Neural cell (in vitro differentiated cells): ENCODE results near the gene PERM1. TPM values are rescaled to one million over a fixed set of nuclear protein-coding genes. Genes with fewer than 3 reads are reported as not detected.

Experiments
- H2AFZ ChIP-seq: fragments of 200-600, 300-800 bp; sonication (generic), shearing (Covaris generic); 2 replicates; pipeline ENCODE4 v1.6.0; 2014; ENCODE audit warnings: low read depth, mild to moderate bottlenecking, antibody characterized with exemption, low read length, moderate library complexity
- H3F3A ChIP-seq: fragments of 200-600 bp; shearing (Covaris generic); 2 replicates; pipeline ENCODE4 v1.6.1; 2016; ENCODE audit warnings: mild to moderate bottlenecking, moderate library complexity, mixed read lengths, antibody characterized with exemption, low read length; ENCODE audit not compliant: insufficient read depth, poor library complexity, severe bottlenecking
- H3K27ac ChIP-seq: fragments of 200-600, 300-800 bp; sonication (generic), shearing (Covaris generic); 2 replicates; pipeline ENCODE4 v1.5.1; 2014; ENCODE audit warnings: mild to moderate bottlenecking, low read length, moderate library complexity
- H3K27me3 ChIP-seq: fragments of 300-800, 200-600 bp; sonication (generic), shearing (Covaris generic); 2 replicates; pipeline ENCODE4 v1.6.0; 2014; ENCODE audit warnings: mild to moderate bottlenecking, low read depth, low read length, moderate library complexity; ENCODE audit not compliant: insufficient read depth
- H3K36me3 ChIP-seq: fragments of 300-800, 200-600 bp; sonication (generic), shearing (Covaris generic); 2 replicates; pipeline ENCODE4 v1.5.1; 2014; ENCODE audit warnings: mild to moderate bottlenecking, antibody characterized with exemption, low read length, moderate library complexity; ENCODE audit not compliant: insufficient read depth
- H3K4me2 ChIP-seq: fragments of 300-800, 200-600 bp; sonication (generic), shearing (Covaris generic); 2 replicates; pipeline ENCODE4 v1.6.0; 2014; ENCODE audit warnings: mild to moderate bottlenecking, low read length
- H3K4me3 ChIP-seq: fragments of 300-800, 200-600 bp; sonication (generic), shearing (Covaris generic); 2 replicates; pipeline ENCODE4 v1.5.1; 2014; ENCODE audit warnings: mild to moderate bottlenecking, low read length, moderate library complexity
- H3K79me2 ChIP-seq: fragments of 200-600 bp; shearing (Covaris generic); replicated peaks from 2 replicates; pipeline ENCODE4 v1.6.0; 2014; ENCODE audit warnings: mild to moderate bottlenecking, low read length, moderate library complexity; ENCODE audit not compliant: insufficient read depth
- H3K9ac ChIP-seq: fragments of 300-800, 200-600 bp; sonication (generic), shearing (Covaris generic); 2 replicates; pipeline ENCODE4 v1.6.1; 2016; ENCODE audit warnings: mild to moderate bottlenecking, low read length, mixed read lengths
- H3K9me2 ChIP-seq: fragments of 200-600 bp; shearing (Covaris generic); 2 replicates; pipeline ENCODE4 v1.6.1; 2016; ENCODE audit warnings: mild to moderate bottlenecking, low read length, mixed read lengths; ENCODE audit not compliant: insufficient read depth
- H3K9me3 ChIP-seq: fragments of 200-600, 300-800 bp; sonication (generic), shearing (Covaris generic); 2 replicates; pipeline ENCODE4 v1.6.1; 2016; ENCODE audit warnings: mild to moderate bottlenecking, mixed run types, low read length, moderate library complexity, mixed read lengths
- H4K20me1 ChIP-seq: fragments of 200-600 bp; shearing (Covaris generic); 2 replicates; pipeline ENCODE4 v1.6.1; 2016; ENCODE audit warnings: mild to moderate bottlenecking, mixed run types; ENCODE audit not compliant: insufficient read depth
- EP300 ChIP-seq: fragments of 450-650 bp; conservative IDR thresholded peaks from 2 replicates; pipeline ENCODE4 v1.6.1; 2014; ENCODE audit warnings: antibody characterized with exemption, mild to moderate bottlenecking, moderate library complexity; ENCODE audit not compliant: poor library complexity, severe bottlenecking
- EZH2 ChIP-seq: fragments of 200-600, 300-800 bp; shearing (Covaris generic), sonication (generic); IDR thresholded peaks from 2 replicates; pipeline ENCODE4 v1.6.1; 2014; ENCODE audit warnings: antibody characterized with exemption, low read length, borderline replicate concordance, mild to moderate bottlenecking; ENCODE audit not compliant: insufficient read depth, poor library complexity, severe bottlenecking
- MXI1 ChIP-seq: fragments of 450-650 bp; conservative IDR thresholded peaks from 2 replicates; pipeline ENCODE4 v1.6.1; 2014; ENCODE audit warnings: antibody characterized with exemption, mild to moderate bottlenecking; ENCODE audit not compliant: poor library complexity, severe bottlenecking
- POLR2AphosphoS5 ChIP-seq: IDR thresholded peaks from 2 replicates; pipeline ENCODE4 v1.6.1; 2012
- SMC3 ChIP-seq: fragments of 450-650 bp; conservative IDR thresholded peaks from 2 replicates; pipeline ENCODE4 v1.6.1; 2014; ENCODE audit warnings: antibody characterized with exemption, mild to moderate bottlenecking, moderate library complexity; ENCODE audit not compliant: poor library complexity
- TAF1 ChIP-seq: IDR thresholded peaks from 2 replicates; pipeline ENCODE4 v1.6.1; 2012; ENCODE audit warnings: low read depth
- polyA plus RNA-seq: library from polyadenylated mRNA; depleted of rRNA; stranded (reverse); fragments of >200 nt; gene quantifications from 2 replicates; pipeline ENCODE4 v1.2.3, GENCODE V29; 2014
- TF ChIP-seq, protein P1 (sequence below): fragments of 450-650 bp; IDR thresholded peaks from 2 replicates; pipeline ENCODE4 v1.5.1; 2014; ENCODE audit warnings: antibody characterized with exemption, mild to moderate bottlenecking, moderate library complexity; ENCODE audit not compliant: poor library complexity, severe bottlenecking
- TF ChIP-seq, protein P2 (sequence below): IDR thresholded peaks from 2 replicates; pipeline ENCODE4 v1.6.1; 2012; ENCODE audit warnings: borderline replicate concordance

The PERM1 gene
- polyA plus RNA-seq, 1 donor from 2014 or later: not detected

DNA sequence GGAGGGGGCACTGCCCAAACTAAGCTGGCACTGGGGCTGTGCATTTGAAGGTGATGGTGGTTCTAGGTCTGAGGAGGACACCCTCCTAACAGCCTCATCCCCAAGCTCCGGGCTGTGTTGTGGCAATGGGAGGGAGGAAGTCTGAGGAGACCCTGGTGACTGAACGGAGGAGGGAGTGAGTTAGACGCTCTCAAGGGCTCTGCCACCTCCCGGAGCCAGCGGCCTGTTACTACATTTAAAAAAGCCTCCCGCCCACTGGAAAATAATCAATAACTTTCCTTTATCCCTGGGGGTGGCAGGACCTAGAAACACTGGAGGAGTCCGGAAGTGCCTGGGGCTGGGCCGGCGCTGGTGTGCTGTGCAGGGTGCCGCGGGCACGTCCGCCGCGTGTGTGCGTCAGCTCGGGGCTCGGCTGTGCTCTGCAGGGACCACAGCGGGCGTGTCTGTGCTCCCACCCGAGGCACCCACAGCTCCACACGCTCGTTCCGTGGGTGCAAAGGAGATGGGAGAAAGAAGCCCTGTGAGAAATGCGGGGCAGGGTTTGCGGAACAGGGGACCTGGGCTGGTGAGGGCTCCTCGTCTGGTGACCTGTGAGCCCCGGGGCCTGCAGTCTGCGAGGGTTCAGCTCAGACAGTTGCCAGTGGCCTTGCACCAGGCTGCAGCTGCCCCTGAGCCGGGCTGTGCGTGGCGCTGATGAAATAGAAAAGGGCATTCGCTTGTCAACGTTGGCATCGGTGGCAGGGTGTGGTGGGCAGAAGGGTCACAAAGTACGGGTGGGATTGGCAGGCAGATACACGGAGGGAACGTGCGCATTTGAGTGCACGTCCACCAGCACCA, 52.9 kb downstream of the PERM1 start:
- H3K27me3 ChIP-seq: peaks cover 64% of the 10 kb centered on the region
- no peak for TF ChIP-seq EP300
- TF ChIP-seq, protein P1, sequence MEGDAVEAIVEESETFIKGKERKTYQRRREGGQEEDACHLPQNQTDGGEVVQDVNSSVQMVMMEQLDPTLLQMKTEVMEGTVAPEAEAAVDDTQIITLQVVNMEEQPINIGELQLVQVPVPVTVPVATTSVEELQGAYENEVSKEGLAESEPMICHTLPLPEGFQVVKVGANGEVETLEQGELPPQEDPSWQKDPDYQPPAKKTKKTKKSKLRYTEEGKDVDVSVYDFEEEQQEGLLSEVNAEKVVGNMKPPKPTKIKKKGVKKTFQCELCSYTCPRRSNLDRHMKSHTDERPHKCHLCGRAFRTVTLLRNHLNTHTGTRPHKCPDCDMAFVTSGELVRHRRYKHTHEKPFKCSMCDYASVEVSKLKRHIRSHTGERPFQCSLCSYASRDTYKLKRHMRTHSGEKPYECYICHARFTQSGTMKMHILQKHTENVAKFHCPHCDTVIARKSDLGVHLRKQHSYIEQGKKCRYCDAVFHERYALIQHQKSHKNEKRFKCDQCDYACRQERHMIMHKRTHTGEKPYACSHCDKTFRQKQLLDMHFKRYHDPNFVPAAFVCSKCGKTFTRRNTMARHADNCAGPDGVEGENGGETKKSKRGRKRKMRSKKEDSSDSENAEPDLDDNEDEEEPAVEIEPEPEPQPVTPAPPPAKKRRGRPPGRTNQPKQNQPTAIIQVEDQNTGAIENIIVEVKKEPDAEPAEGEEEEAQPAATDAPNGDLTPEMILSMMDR: no peak
- TF ChIP-seq SMC3: no peak
- no peak for TF ChIP-seq MXI1
- TF ChIP-seq TAF1: no peak
- no peaks in the 10 kb centered on the region for H4K20me1 ChIP-seq
- H2AFZ ChIP-seq: no peak overlapping the region
- H3K27ac ChIP-seq: no peak overlapping the region
- no peaks in the 10 kb centered on the region for H3K79me2 ChIP-seq
- H3K4me3 ChIP-seq: no peak overlapping the region
- no peaks in the 10 kb centered on the region for H3K9me3 ChIP-seq
- no peaks in the 10 kb centered on the region for H3K36me3 ChIP-seq
- no peak overlapping the region for H3K4me2 ChIP-seq
- no peaks in the 10 kb centered on the region for H3F3A ChIP-seq
- no peak overlapping the region for H3K9ac ChIP-seq
- H3K9me2 ChIP-seq: no peaks in the 10 kb centered on the region

DNA sequence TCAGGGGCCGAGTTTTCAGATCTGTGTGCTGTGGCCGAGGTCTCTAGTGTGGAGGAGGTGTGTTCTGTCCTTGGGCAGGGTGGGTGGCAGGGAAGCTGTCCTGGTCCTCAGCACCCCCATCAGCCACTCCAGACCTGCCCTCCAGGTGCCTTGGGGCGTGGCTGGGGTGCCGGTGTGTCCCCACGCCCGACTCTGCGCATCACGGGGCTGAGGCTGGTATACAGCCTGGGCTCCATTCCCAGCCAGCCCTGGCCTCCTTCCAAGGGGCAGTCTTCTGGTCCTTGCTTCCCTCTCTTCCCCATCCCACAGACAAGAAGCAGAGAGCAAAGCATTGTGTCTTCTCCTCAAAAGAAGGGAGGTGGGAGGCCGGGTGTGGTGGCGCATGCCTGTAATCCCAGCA, 54.1 kb downstream of the PERM1 start:
- H3K27ac ChIP-seq: no peak overlapping the region
- no peak overlapping the region for H3K4me3 ChIP-seq
- H3K79me2 ChIP-seq: no peaks in the 10 kb centered on the region
- no peaks in the 10 kb centered on the region for H3F3A ChIP-seq
- H3K27me3 ChIP-seq: peaks cover 63% of the 10 kb centered on the region
- no peak overlapping the region for H2AFZ ChIP-seq
- no peak for TF ChIP-seq SMC3
- no peak for TF ChIP-seq EZH2
- TF ChIP-seq, protein P2, sequence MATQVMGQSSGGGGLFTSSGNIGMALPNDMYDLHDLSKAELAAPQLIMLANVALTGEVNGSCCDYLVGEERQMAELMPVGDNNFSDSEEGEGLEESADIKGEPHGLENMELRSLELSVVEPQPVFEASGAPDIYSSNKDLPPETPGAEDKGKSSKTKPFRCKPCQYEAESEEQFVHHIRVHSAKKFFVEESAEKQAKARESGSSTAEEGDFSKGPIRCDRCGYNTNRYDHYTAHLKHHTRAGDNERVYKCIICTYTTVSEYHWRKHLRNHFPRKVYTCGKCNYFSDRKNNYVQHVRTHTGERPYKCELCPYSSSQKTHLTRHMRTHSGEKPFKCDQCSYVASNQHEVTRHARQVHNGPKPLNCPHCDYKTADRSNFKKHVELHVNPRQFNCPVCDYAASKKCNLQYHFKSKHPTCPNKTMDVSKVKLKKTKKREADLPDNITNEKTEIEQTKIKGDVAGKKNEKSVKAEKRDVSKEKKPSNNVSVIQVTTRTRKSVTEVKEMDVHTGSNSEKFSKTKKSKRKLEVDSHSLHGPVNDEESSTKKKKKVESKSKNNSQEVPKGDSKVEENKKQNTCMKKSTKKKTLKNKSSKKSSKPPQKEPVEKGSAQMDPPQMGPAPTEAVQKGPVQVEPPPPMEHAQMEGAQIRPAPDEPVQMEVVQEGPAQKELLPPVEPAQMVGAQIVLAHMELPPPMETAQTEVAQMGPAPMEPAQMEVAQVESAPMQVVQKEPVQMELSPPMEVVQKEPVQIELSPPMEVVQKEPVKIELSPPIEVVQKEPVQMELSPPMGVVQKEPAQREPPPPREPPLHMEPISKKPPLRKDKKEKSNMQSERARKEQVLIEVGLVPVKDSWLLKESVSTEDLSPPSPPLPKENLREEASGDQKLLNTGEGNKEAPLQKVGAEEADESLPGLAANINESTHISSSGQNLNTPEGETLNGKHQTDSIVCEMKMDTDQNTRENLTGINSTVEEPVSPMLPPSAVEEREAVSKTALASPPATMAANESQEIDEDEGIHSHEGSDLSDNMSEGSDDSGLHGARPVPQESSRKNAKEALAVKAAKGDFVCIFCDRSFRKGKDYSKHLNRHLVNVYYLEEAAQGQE: no peak
- no peak for TF ChIP-seq TAF1
- TF ChIP-seq, protein P1: no peak
- no peak for TF ChIP-seq MXI1
- no peak for TF ChIP-seq EP300
- TF ChIP-seq POLR2AphosphoS5: no peak
- H3K9me2 ChIP-seq: no peaks in the 10 kb centered on the region
- no peak overlapping the region for H3K4me2 ChIP-seq
- H3K9me3 ChIP-seq: no peaks in the 10 kb centered on the region
- no peak overlapping the region for H3K9ac ChIP-seq
- no peaks in the 10 kb centered on the region for H3K36me3 ChIP-seq
- no peaks in the 10 kb centered on the region for H4K20me1 ChIP-seq
